A549 (cell line): Measurements from ENCODE around the gene SORL1. TPM values are rescaled to one million over a fixed set of nuclear protein-coding genes. Genes with fewer than 3 reads are reported as not detected.

ENCODE experiments used
- ATAC-seq, 2 experiments: fragments of 200-7000 bp in 1 of 2; fragments of >200 bp in 1 of 2; cut with Nextera tagmentation in 1 of 2; cut with Tn5 transposase in 1 of 2; 3 replicates each; pipeline versions ENCODE4 v1.8.0 to v1.9.1; 2018 to 2020; ENCODE audit warnings: mild to moderate bottlenecking in 1 of 2, moderate library complexity in 1 of 2
- CTCF ChIA-PET: fragments of 300-600 bp; sonication (Branson Sonifier 250); formaldehyde crosslinking; extraction: SDS; loops from one replicate; lab custom pipeline; 2021; ENCODE audit warnings: antibody characterized with exemption, inconsistent platforms; lab: Yijun Ruan, JAX
- POLR2A ChIA-PET: fragments of 350-600 bp; formaldehyde crosslinking; extraction: SDS; loops from one replicate; lab custom pipeline; 2021; ENCODE audit warnings: antibody characterized with exemption, inconsistent platforms; lab: Yijun Ruan, JAX
- DNase-seq, 2 experiments: peaks; one replicate each; pipeline versions ENCODE4 v3.0.0 to v3.0.0-alpha.2; 2011 to 2016; ENCODE audit warnings: low read depth in 1 of 2, low spot score in 1 of 2
- FAIRE-seq: peaks from 2 replicates; lab custom pipeline; 2011; peaks lifted over from hg19 to GRCh38; lab: Jason Lieb, UNC
- H3K27ac ChIP-seq, 2 experiments: fragments of >200 bp; sonication (Bioruptor Twin); formaldehyde crosslinking; 3 replicates each; pipeline ENCODE4 v1.5.1; 2016 to 2017
- H3K4me1 ChIP-seq: fragments of >200 bp; sonication (Bioruptor Twin); formaldehyde crosslinking; 3 replicates; pipeline ENCODE4 v1.6.1; 2016
- H3K4me2 ChIP-seq: fragments of >200 bp; sonication (Bioruptor Twin); formaldehyde crosslinking; 3 replicates; pipeline ENCODE4 v1.6.1; 2016
- H3K4me3 ChIP-seq: fragments of >200 bp; sonication (Bioruptor Twin); formaldehyde crosslinking; 3 replicates; pipeline ENCODE4 v1.5.1; 2016
- H3K9me3 ChIP-seq: fragments of >200 bp; sonication (Bioruptor Twin); formaldehyde crosslinking; 3 replicates; pipeline ENCODE4 v1.6.1; 2016
- ATOH8 ChIP-seq: fragments of 250-450 bp; sonication (Bioruptor Pico); IDR thresholded peaks from 2 replicates; pipeline ENCODE4 v1.5.0; 2020; ENCODE audit warnings: low read depth, mild to moderate bottlenecking, moderate library complexity
- BCL3 ChIP-seq: fragments of >200 bp; sonication (Bioruptor Twin); formaldehyde crosslinking; IDR thresholded peaks from 3 replicates; pipeline ENCODE4 v1.6.1; 2016
- CHD2 ChIP-seq: fragments of 150-350 bp; IDR thresholded peaks from 2 replicates; pipeline ENCODE4 v1.6.1; 2014; ENCODE audit warnings: low read length; ENCODE audit not compliant: partially characterized antibody
- CTCF ChIP-seq: fragments of >200 bp; sonication (Bioruptor Twin); formaldehyde crosslinking; IDR thresholded peaks from 3 replicates; pipeline ENCODE4 v1.5.1; 2016
- ELK1 ChIP-seq: fragments of 150-350 bp; IDR thresholded peaks from 2 replicates; pipeline ENCODE4 v1.6.1; 2014; ENCODE audit warnings: low read depth, mild to moderate bottlenecking, low read length
- ESRRA ChIP-seq: fragments of 150-350 bp; IDR thresholded peaks from 2 replicates; pipeline ENCODE4 v1.6.1; 2014; ENCODE audit warnings: mild to moderate bottlenecking, low read length, borderline replicate concordance
- FOSL2 ChIP-seq, 2 experiments: fragments of 450-650 bp in 1 of 2; fragments of >200 bp in 1 of 2; sonication (Bioruptor Twin) in 1 of 2; formaldehyde crosslinking; IDR thresholded peaks; 2 replicates each; pipeline versions ENCODE4 v1.5.0 to v1.6.1; 2016 to 2020; ENCODE audit warnings: mild to moderate bottlenecking in 1 of 2, moderate library complexity in 1 of 2
- FOXS1 ChIP-seq: fragments of 250-450 bp; sonication (Bioruptor Pico); IDR thresholded peaks from 2 replicates; pipeline ENCODE4 v1.5.0; 2020; ENCODE audit warnings: mild to moderate bottlenecking, moderate library complexity
- HEYL ChIP-seq: fragments of 250-450 bp; sonication (Bioruptor Pico); IDR thresholded peaks from 2 replicates; pipeline ENCODE4 v1.8.0; 2021; ENCODE audit warnings: mild to moderate bottlenecking, moderate library complexity
- HOXA7 ChIP-seq: fragments of 250-450 bp; sonication (Bioruptor Pico); IDR thresholded peaks from 2 replicates; pipeline ENCODE4 v1.5.0; 2020; ENCODE audit warnings: mild to moderate bottlenecking, moderate library complexity
- JUNB ChIP-seq: fragments of >200 bp; sonication (Bioruptor Twin); formaldehyde crosslinking; IDR thresholded peaks from 2 replicates; pipeline ENCODE4 v1.6.1; 2016
- KDM5A ChIP-seq: fragments of 200-600 bp; sonication (generic); IDR thresholded peaks from 2 replicates; pipeline ENCODE4 v1.6.1; 2016; ENCODE audit warnings: antibody characterized with exemption, mild to moderate bottlenecking
- MAFK ChIP-seq: fragments of 450-650 bp; IDR thresholded peaks from 2 replicates; pipeline ENCODE4 v1.6.1; 2014; ENCODE audit not compliant: partially characterized antibody
- NFE2L2 ChIP-seq: fragments of 150-350 bp; conservative IDR thresholded peaks from 2 replicates; pipeline ENCODE4 v1.6.1; 2014; ENCODE audit warnings: low read length
- NR3C1 ChIP-seq: fragments of >200 bp; sonication (Bioruptor Twin); formaldehyde crosslinking; IDR thresholded peaks from 3 replicates; pipeline ENCODE4 v1.6.1; 2017
- PHF8 ChIP-seq: fragments of 200-600 bp; sonication (generic); IDR thresholded peaks from 2 replicates; pipeline ENCODE4 v1.6.1; 2016; ENCODE audit warnings: low read depth, mild to moderate bottlenecking, antibody characterized with exemption, moderate library complexity, borderline replicate concordance
- POLR2A ChIP-seq: IDR thresholded peaks from 2 replicates; pipeline ENCODE4 v1.6.1; 2012; ENCODE audit warnings: mild to moderate bottlenecking, low read length
- POLR2AphosphoS2 ChIP-seq: conservative IDR thresholded peaks from 2 replicates; pipeline ENCODE4 v1.6.1; 2012; ENCODE audit warnings: low read length, improper control_type of control experiment, inconsistent platforms
- RAD21 ChIP-seq, 2 experiments: fragments of >200 bp in 1 of 2; sonication (Bioruptor Twin) in 1 of 2; formaldehyde crosslinking in 1 of 2; IDR thresholded peaks in 1 of 2; conservative IDR thresholded peaks in 1 of 2; 2 replicates in 1 of 2; 3 replicates in 1 of 2; pipeline ENCODE4 v1.6.1; 2012 to 2018; ENCODE audit warnings: inconsistent platforms in 1 of 2
- SREBF2 ChIP-seq: fragments of 450-650 bp; IDR thresholded peaks from 2 replicates; pipeline ENCODE4 v1.6.1; 2014; ENCODE audit warnings: mild to moderate bottlenecking, moderate library complexity
- TFCP2L1 ChIP-seq: fragments of 250-450 bp; sonication (Bioruptor Pico); IDR thresholded peaks from 2 replicates; pipeline ENCODE4 v1.5.0; 2021; ENCODE audit warnings: mild to moderate bottlenecking
- ZFP36 ChIP-seq: fragments of 450-650 bp; IDR thresholded peaks from 2 replicates; pipeline ENCODE4 v1.6.1; 2014; ENCODE audit warnings: borderline replicate concordance; ENCODE audit not compliant: partially characterized antibody
- ZSCAN20 ChIP-seq: fragments of 250-450 bp; sonication (Bioruptor Pico); IDR thresholded peaks from 2 replicates; pipeline ENCODE4 v1.8.0; 2022; ENCODE audit warnings: mild to moderate bottlenecking, moderate library complexity
- WGBS: methylation state at CpG from one replicate; pipeline ENCODE4 v1.1.6; 2017; ENCODE audit errors: missing lambda C conversion rate; 5-methylcytosine and 5-hydroxymethylcytosine counted together
- polyA plus RNA-seq, 4 experiments: library from polyadenylated mRNA; depleted of rRNA in 3 of 4; stranded (reverse); fragments of >200 nt; fragmentation: RNase III in 1 of 4; extraction: RNeasy Plus Mini Kit Qiagen cat#74134 plus additional on column Dnase treatment in 1 of 4; gene quantifications; 2 replicates in 3 of 4; 3 replicates in 1 of 4; pipeline ENCODE4 v1.2.3, GENCODE V29; 2011 to 2017

SORL1 gene
- polyA plus RNA-seq, 2 of the 4 experiments (the other 2 are of a cell fraction): 0.45 to 3.8 TPM

- 45% methylated on average over 2 of the region's 5 CpGs for WGBS
- no peaks in the 10 kb centered on the region for H3K9me3 ChIP-seq
- no peak overlapping the region for H3K4me3 ChIP-seq
- CTCF ChIA-PET: no interaction called here
- H3K4me1 ChIP-seq: no peaks in the 10 kb centered on the region
- TF ChIP-seq TFCP2L1 (CRISPR knock-in tag) (no peak), HOXA7 (CRISPR knock-in tag) (no peak), NFE2L2 (no peak)
- FAIRE-seq (no peak), DNase-seq (no peak), ATAC-seq (no peak)
- H3K4me2 ChIP-seq: no peak overlapping the region
- H3K27ac ChIP-seq: no peak overlapping the region
- POLR2A ChIA-PET: no interaction called here
These were observed 109.1 kb downstream of the SORL1 start for GRCh38 chr11:121561240-121561639.

- Histone ChIP-seq H3K4me3 (no peak overlapping the region), H3K4me1 (no peaks in the 10 kb centered on the region), H3K9me3 (no peaks in the 10 kb centered on the region), H3K27ac (no peak overlapping the region), H3K4me2 (no peak overlapping the region)
- TF ChIP-seq NR3C1 (no peak), MAFK (no peak), PHF8 (no peak), FOXS1 (CRISPR knock-in tag) (no peak), ESRRA (no peak), CTCF (no peak), BCL3 (no peak), CHD2 (no peak), ATOH8 (CRISPR knock-in tag) (no peak), SREBF2 (no peak), ELK1 (no peak), POLR2AphosphoS2 (no peak), KDM5A (no peak), ZSCAN20 (no peak), RAD21 (conservative IDR thresholded peaks at IDR 0.05 in 1 of 2, IDR thresholded peaks at IDR 0.05 in 1 of 2) (no peak)
- ChIA-PET POLR2A (no interaction called here), CTCF (no interaction called here)
- no peak for DNase-seq
- no peak for FAIRE-seq
- WGBS: 55% methylated on average over 5 of the region's 5 CpGs
- no peak for ATAC-seq
These were observed 109.6 kb downstream of the SORL1 start for GRCh38 chr11:121561716-121562115.

- Histone ChIP-seq H3K4me3 (no peak overlapping the region), H3K4me2 (no peak overlapping the region), H3K27ac (no peak overlapping the region), H3K4me1 (no peaks in the 10 kb centered on the region), H3K9me3 (no peaks in the 10 kb centered on the region)
- ATAC-seq: no peak
- ChIA-PET POLR2A (no interaction called here), CTCF (no interaction called here)
- FAIRE-seq: no peak
- 71% methylated on average over 4 of the region's 4 CpGs for WGBS
- no peak for DNase-seq
- TF ChIP-seq JUNB: no peak
- no peak for TF ChIP-seq FOSL2 (IDR thresholded peaks at IDR 0.05)
- no peak for TF ChIP-seq FOSL2 (CRISPR knock-in tag; IDR thresholded peaks at IDR 0.05)
- TF ChIP-seq POLR2A: no peak
- no peak for TF ChIP-seq ZFP36
- TF ChIP-seq HEYL: no peak
- TF ChIP-seq SREBF2: no peak
These were observed 110.9 kb downstream of the SORL1 start for GRCh38 chr11:121563003-121563402.
